A673 (cell line): Measurements from ENCODE around the gene AKR7A2. TPM values are rescaled to one million over a fixed set of nuclear protein-coding genes. Genes with fewer than 3 reads are reported as not detected.

ENCODE experiments used
- BruUV-seq: library from RNA; stranded (reverse); fragments of 400-500 nt; replicated peaks from 2 replicates; lab custom pipeline; 2021; lab: Mats Ljungman, UMichigan
- CTCF ChIA-PET: fragments of 300-600 bp; sonication (Branson Sonifier 250); formaldehyde crosslinking; loops from one replicate; lab custom pipeline; 2022; ENCODE audit warnings: antibody characterized with exemption; lab: Charles Lee
- POLR2A ChIA-PET: fragments of 300-600 bp; sonication (Branson Sonifier 250); formaldehyde crosslinking; loops from one replicate; lab custom pipeline; 2022; ENCODE audit warnings: antibody characterized with exemption; ENCODE audit not compliant: low non-redundant PET; lab: Charles Lee
- DNase-seq: peaks from one replicate; pipeline ENCODE4 v3.0.0-alpha.2; 2015; ENCODE audit warnings: low spot score
- H3K27ac ChIP-seq: fragments of 200-600 bp; sonication (generic); 2 replicates; pipeline ENCODE4 v1.5.1; 2016; ENCODE audit warnings: mixed run types, low read depth, mild to moderate bottlenecking, mixed read lengths, antibody characterized with exemption, low read length; ENCODE audit not compliant: poor library complexity, severe bottlenecking
- H3K27me3 ChIP-seq: fragments of 200-600 bp; sonication (generic); replicated peaks from 2 replicates; pipeline ENCODE4 v1.6.1; 2017; ENCODE audit warnings: mixed run types, low read depth, mild to moderate bottlenecking, mixed read lengths, antibody characterized with exemption, low read length; ENCODE audit not compliant: insufficient read depth, poor library complexity
- H3K36me3 ChIP-seq: fragments of 200-600 bp; sonication (generic); 2 replicates; pipeline ENCODE4 v1.6.1; 2016; ENCODE audit warnings: mixed run types, mild to moderate bottlenecking, mixed read lengths, antibody characterized with exemption, low read length; ENCODE audit not compliant: insufficient read depth, poor library complexity, severe bottlenecking
- H3K4me1 ChIP-seq: fragments of 200-600 bp; sonication (generic); 2 replicates; pipeline ENCODE4 v1.6.1; 2017; ENCODE audit warnings: mixed run types, mild to moderate bottlenecking, mixed read lengths, antibody characterized with exemption, low read length; ENCODE audit not compliant: insufficient read depth, poor library complexity, severe bottlenecking
- H3K4me3 ChIP-seq: fragments of 200-600 bp; sonication (generic); 2 replicates; pipeline ENCODE4 v1.5.1; 2016; ENCODE audit warnings: low read depth, mixed run types, mild to moderate bottlenecking, mixed read lengths, low read length; ENCODE audit not compliant: poor library complexity, severe bottlenecking
- H3K9me3 ChIP-seq: fragments of 200-600 bp; sonication (generic); 2 replicates; pipeline ENCODE4 v1.6.1; 2016; ENCODE audit warnings: mixed run types, low read depth, mild to moderate bottlenecking, mixed read lengths, antibody characterized with exemption, low read length; ENCODE audit not compliant: poor library complexity, severe bottlenecking
- CTCF ChIP-seq: fragments of 300-800, 200-600 bp; sonication (generic); conservative IDR thresholded peaks from 2 replicates; pipeline ENCODE4 v1.5.1; 2017; ENCODE audit warnings: low read depth, mild to moderate bottlenecking, antibody characterized with exemption, low read length, moderate library complexity, mixed read lengths
- EZH2 ChIP-seq: fragments of 200-600 bp; sonication (generic); IDR thresholded peaks from 2 replicates; pipeline ENCODE4 v1.6.1; 2017; ENCODE audit warnings: borderline replicate concordance, low read depth, mild to moderate bottlenecking, mixed read lengths, antibody characterized with exemption, low read length; ENCODE audit not compliant: poor library complexity, severe bottlenecking
- intact Hi-C: fragments of 100-400 bp; cut with micrococcal nuclease; formaldehyde crosslinking; loops from one replicate; pipeline ENCODE4 v1.10.0; 2022; ENCODE audit not compliant: unreplicated experiment
- total RNA-seq: library from RNA; stranded (reverse); gene quantifications from 2 replicates; pipeline ENCODE4 v1.2.3, GENCODE V29; 2021

AKR7A2 gene
- total RNA-seq, 1 experiment from 2014 or later, result 57.2 TPM

- Histone ChIP-seq H3K4me3 (no peak overlapping the region), H3K4me1 (no peaks in the 10 kb centered on the region), H3K9me3 (no peaks in the 10 kb centered on the region), H3K36me3 (peaks cover 13% of the 10 kb centered on the region), H3K27ac (no peak overlapping the region), H3K27me3 (no peaks in the 10 kb centered on the region)
- no peak for DNase-seq
- intact Hi-C loops, result no loop called here
- ChIA-PET CTCF (no interaction called here), POLR2A (no interaction called here)
- no peak for TF ChIP-seq CTCF
- no peak for TF ChIP-seq EZH2
- no TSS peak for BruUV-seq
Observed at GRCh38 chr1:19353596-19353995, 41.7 kb upstream of the AKR7A2 start.

GRCh38 chr1:19352839-19353238 is 40.9 kb upstream of the AKR7A2 start:
- CTCF ChIA-PET, result no interaction called here
- POLR2A ChIA-PET, result no interaction called here
- no peak for TF ChIP-seq CTCF
- no peak for TF ChIP-seq EZH2
- Histone ChIP-seq H3K4me3 (no peak overlapping the region), H3K4me1 (no peaks in the 10 kb centered on the region), H3K27ac (no peak overlapping the region), H3K36me3 (peaks cover 18% of the 10 kb centered on the region), H3K9me3 (no peaks in the 10 kb centered on the region), H3K27me3 (no peaks in the 10 kb centered on the region)
- intact Hi-C loops, result no loop called here
- no TSS peak for BruUV-seq
- no peak for DNase-seq

GRCh38 chr1:19351873-19352272 is 39.9 kb upstream of the AKR7A2 start:
- H3K36me3 ChIP-seq, result peaks cover 18% of the 10 kb centered on the region
- H3K4me1 ChIP-seq, result no peaks in the 10 kb centered on the region
- ChIA-PET CTCF (no interaction called here), POLR2A (no interaction called here)
- H3K27me3 ChIP-seq, result no peaks in the 10 kb centered on the region
- no peak overlapping the region for H3K27ac ChIP-seq
- intact Hi-C loops, result no loop called here
- H3K4me3 ChIP-seq, result no peak overlapping the region
- BruUV-seq, result no TSS peak
- no peak for TF ChIP-seq CTCF
- no peak for TF ChIP-seq EZH2
- H3K9me3 ChIP-seq, result no peaks in the 10 kb centered on the region
- DNase-seq, result no peak
